ENCODE data around the gene LPP. TPM values are rescaled to one million over a fixed set of nuclear protein-coding genes. Genes with fewer than 3 reads are reported as not detected.

Gene LPP
- total RNA-seq, 6 experiments from 2014 or later: 41.5 to 90.5 (median 69.5) TPM

GRCh38 chr3:188747489-188747888 lies 593.5 kb downstream of the LPP start:
- intact Hi-C loops (cut with DNase I): no loop called here
- no peak for ATAC-seq
- Histone ChIP-seq H3K36me3 (no peaks in the 10 kb centered on the region), H3K4me3 (no peak overlapping the region), H3K27ac (peak overlapping the region; percentile 66 to 83 (median 79)), H3K4me1 (peaks cover 0 to 62% (median 28%) of the 10 kb centered on the region in 4 donors), H3K27me3 (no peaks in the 10 kb centered on the region), H3K9me3 (no peaks in the 10 kb centered on the region)
- no peak for DNase-seq
- TF ChIP-seq, protein P1, sequence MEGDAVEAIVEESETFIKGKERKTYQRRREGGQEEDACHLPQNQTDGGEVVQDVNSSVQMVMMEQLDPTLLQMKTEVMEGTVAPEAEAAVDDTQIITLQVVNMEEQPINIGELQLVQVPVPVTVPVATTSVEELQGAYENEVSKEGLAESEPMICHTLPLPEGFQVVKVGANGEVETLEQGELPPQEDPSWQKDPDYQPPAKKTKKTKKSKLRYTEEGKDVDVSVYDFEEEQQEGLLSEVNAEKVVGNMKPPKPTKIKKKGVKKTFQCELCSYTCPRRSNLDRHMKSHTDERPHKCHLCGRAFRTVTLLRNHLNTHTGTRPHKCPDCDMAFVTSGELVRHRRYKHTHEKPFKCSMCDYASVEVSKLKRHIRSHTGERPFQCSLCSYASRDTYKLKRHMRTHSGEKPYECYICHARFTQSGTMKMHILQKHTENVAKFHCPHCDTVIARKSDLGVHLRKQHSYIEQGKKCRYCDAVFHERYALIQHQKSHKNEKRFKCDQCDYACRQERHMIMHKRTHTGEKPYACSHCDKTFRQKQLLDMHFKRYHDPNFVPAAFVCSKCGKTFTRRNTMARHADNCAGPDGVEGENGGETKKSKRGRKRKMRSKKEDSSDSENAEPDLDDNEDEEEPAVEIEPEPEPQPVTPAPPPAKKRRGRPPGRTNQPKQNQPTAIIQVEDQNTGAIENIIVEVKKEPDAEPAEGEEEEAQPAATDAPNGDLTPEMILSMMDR (IDR thresholded peaks at IDR 0.05): no peak
- no peak for TF ChIP-seq POLR2A (IDR thresholded peaks at IDR 0.05)
- WGBS (ENCODE audit: insufficient coverage, low coverage, low lambda C conversion rate, missing lambda C conversion rate): 67% methylated on average over 3 of the region's 3 CpGs

GRCh38 chr3:188749010-188749617 lies 595.2 kb downstream of the LPP start:
- DNase-seq: no peak
- peaks cover 0 to 47% (median 22%) of the 10 kb centered on the region in 4 donors for H3K4me1 ChIP-seq
- H3K36me3 ChIP-seq: no peaks in the 10 kb centered on the region
- 83% methylated on average over 5 of the region's 5 CpGs for WGBS (ENCODE audit: insufficient coverage, low coverage, low lambda C conversion rate, missing lambda C conversion rate)
- H3K27me3 ChIP-seq: no peaks in the 10 kb centered on the region
- TF ChIP-seq POLR2A (IDR thresholded peaks at IDR 0.05): no peak
- TF ChIP-seq, protein P1 (IDR thresholded peaks at IDR 0.05): peak; percentile 16 to 41 (median 20)
- no peak for ATAC-seq
- no peaks in the 10 kb centered on the region for H3K9me3 ChIP-seq
- intact Hi-C loops (cut with DNase I): no loop called here
- no peak overlapping the region for H3K4me3 ChIP-seq
- no peak overlapping the region for H3K27ac ChIP-seq

DNA sequence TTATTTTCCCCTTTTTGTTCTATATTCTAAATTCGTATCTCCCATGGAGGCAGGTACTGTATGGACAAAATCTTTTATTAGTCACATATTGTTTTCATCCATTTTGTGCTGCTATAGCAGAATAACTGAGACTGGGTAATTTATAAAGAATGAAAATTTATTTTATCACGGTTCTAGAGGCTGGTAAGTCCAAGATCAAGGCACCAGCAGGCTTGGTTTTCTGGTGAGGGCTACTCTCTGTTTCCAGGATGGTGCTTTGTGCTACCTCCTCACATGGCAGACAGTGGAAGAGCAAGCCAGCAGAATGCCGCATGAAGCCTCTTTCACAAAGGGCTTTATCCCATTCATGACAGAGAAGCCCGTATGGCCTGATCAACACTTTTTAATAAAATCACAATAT lies 595.9 kb downstream of the LPP start:
- Histone ChIP-seq H3K4me1 (peaks cover 0 to 41% (median 19%) of the 10 kb centered on the region in 4 donors), H3K9me3 (no peaks in the 10 kb centered on the region), H3K4me3 (no peak overlapping the region), H3K36me3 (no peaks in the 10 kb centered on the region), H3K27ac (no peak overlapping the region), H3K27me3 (no peaks in the 10 kb centered on the region)
- ATAC-seq (no peak), DNase-seq (no peak)
- intact Hi-C loops (cut with DNase I): no loop called here
- WGBS (ENCODE audit: insufficient coverage, low coverage, low lambda C conversion rate, missing lambda C conversion rate): 95% methylated on average over 4 of the region's 4 CpGs
- TF ChIP-seq, protein P1 (IDR thresholded peaks at IDR 0.05): no peak
- no peak for TF ChIP-seq POLR2A (IDR thresholded peaks at IDR 0.05)

DNA sequence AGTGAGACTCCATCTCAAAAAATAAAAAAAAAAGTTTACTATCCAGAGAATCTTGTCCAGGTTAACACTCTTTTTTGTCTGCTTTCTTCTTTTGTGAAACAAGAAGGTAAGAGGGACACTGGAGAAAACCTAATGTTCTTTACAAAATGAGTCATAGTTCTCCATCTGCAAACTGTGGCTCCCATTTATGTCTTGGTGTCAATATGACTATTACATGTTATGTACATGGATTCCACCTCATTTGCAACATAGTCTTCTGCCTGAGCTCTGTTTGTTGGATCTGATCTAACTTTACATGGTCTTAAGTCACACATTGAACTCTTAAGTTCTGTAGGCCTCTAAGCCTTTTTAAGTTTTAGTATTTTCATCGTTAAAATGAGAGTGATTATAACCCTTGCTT lies 596.7 kb downstream of the LPP start:
- no peak for DNase-seq
- no peak overlapping the region for H3K4me3 ChIP-seq
- ATAC-seq: no peak
- intact Hi-C loops (cut with DNase I): no loop called here
- 72% methylated on average over 1 of the region's 1 CpG for WGBS (ENCODE audit: insufficient coverage, low coverage, low lambda C conversion rate, missing lambda C conversion rate)
- peaks cover 0 to 35% (median 15%) of the 10 kb centered on the region in 4 donors for H3K4me1 ChIP-seq
- H3K27me3 ChIP-seq: no peaks in the 10 kb centered on the region
- H3K9me3 ChIP-seq: no peaks in the 10 kb centered on the region
- TF ChIP-seq POLR2A (IDR thresholded peaks at IDR 0.05): no peak
- TF ChIP-seq, protein P1 (IDR thresholded peaks at IDR 0.05): no peak
- no peaks in the 10 kb centered on the region for H3K36me3 ChIP-seq
- no peak overlapping the region for H3K27ac ChIP-seq

All from right lobe of liver (tissue), 6 donors.